B cell (primary cell): ENCODE results near the gene MYL4.

ENCODE experiments used
- EZH2 ChIP-seq: IDR thresholded peaks from 2 replicates; pipeline ENCODE4 v1.6.1; 2012; ENCODE audit warnings: borderline replicate concordance, low read depth, mild to moderate bottlenecking, moderate library complexity, low read length; ENCODE audit not compliant: insufficient read depth, poor library complexity, severe bottlenecking
- TF ChIP-seq, protein P1 (sequence below): fragments of 200-600 bp; IDR thresholded peaks from one replicate; pipeline ENCODE4 v1.8.0; 2022; ENCODE audit warnings: antibody characterized with exemption, mild to moderate bottlenecking

DNA sequence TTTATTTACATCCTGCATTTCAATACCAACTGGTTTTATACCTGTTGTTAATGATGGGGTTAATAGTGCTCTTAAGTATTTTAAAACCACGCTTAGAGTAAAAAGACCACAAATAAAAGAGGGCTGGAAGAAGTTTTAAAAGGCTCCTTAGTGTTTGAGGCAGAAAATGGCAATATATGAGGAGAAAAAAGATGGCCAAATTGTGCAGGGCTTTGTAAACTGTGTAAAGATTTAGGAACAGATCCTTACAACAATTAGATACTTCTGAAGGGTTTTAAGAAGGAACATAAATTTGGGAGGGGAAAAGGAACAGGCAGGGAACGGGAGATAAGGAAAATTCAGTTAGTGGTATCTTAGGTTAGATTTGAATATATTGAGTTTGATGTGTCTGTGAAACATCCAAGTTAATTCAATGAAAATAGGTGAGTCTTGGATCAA, 32.7 kb upstream of the MYL4 start:
- TF ChIP-seq, protein P1, sequence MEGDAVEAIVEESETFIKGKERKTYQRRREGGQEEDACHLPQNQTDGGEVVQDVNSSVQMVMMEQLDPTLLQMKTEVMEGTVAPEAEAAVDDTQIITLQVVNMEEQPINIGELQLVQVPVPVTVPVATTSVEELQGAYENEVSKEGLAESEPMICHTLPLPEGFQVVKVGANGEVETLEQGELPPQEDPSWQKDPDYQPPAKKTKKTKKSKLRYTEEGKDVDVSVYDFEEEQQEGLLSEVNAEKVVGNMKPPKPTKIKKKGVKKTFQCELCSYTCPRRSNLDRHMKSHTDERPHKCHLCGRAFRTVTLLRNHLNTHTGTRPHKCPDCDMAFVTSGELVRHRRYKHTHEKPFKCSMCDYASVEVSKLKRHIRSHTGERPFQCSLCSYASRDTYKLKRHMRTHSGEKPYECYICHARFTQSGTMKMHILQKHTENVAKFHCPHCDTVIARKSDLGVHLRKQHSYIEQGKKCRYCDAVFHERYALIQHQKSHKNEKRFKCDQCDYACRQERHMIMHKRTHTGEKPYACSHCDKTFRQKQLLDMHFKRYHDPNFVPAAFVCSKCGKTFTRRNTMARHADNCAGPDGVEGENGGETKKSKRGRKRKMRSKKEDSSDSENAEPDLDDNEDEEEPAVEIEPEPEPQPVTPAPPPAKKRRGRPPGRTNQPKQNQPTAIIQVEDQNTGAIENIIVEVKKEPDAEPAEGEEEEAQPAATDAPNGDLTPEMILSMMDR, result no peak
- no peak for TF ChIP-seq EZH2
